Measurements from ENCODE around the gene MRPL23.

MRPL23 gene

DNA sequence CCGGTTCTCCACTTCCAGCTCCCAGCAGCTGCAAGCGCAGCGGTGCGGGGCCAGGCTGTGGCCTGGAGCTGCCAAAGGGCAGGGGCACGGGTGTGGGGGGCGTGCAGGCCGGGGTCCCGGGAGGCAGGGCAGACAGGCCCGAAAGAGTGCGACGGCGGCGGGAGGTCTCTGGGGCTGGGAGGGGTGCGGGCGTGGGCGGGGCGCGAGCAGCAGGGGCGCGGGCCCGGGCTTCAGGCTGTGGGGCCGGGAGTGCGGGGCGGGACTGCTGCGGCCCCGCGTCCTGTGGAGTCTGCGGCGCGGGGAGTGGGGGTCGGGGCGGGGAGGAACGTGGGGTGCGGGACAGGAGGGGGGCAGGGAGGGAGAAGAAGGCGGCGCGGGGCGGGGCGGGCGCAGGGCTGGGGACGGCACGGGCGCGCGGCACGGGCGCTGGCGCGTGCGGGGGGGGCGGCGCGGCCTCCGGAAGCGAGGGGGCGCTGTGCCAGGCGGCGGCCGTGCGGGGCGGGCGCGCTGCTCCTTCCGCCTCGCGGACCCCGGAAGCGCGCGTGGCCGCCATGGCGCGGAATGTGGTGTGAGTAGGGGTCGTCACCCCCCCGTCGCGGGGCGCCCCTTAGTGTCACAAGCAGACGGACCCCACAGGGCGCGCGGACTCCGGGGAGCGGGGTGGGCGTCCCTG, at the start of gene MRPL23:
Gene MRPL23, plus strand, starts transcription at position 521 of the 673 bp plus-strand sequence. Its CDS starts 31 bp downstream, at position 552.
- DNase-seq (ENCODE audit: low read depth) = no peak

- DNase-seq (ENCODE audit: low read depth) = no peak
Observed at GRCh38 chr11:1899090-1899489, 48.0 kb upstream of the MRPL23 start.

GRCh38 chr11:1899686-1900085, 47.4 kb upstream of the MRPL23 start:
- no peak for DNase-seq (ENCODE audit: low read depth)

DNA sequence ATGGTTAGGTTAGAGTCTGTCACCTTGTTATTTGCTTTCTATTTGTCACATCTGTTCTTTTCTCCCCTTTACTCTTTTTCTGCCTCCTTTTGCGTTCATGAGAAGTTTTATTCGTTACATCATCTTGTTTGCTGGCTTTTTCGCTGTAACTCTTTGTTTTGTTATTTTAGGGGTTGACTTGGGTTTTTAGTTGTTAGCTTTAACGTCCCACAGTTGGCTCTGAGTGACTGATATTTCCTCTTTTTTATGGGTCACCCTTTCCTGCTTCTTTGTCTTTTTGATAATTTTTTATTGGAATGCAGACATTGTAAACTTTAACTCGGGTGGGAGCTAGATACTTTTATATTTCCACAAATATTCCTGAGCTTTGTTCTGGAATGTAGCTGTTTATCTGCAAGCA, 41.0 kb upstream of the MRPL23 start:
- DNase-seq (ENCODE audit: low read depth) = no peak

DNA sequence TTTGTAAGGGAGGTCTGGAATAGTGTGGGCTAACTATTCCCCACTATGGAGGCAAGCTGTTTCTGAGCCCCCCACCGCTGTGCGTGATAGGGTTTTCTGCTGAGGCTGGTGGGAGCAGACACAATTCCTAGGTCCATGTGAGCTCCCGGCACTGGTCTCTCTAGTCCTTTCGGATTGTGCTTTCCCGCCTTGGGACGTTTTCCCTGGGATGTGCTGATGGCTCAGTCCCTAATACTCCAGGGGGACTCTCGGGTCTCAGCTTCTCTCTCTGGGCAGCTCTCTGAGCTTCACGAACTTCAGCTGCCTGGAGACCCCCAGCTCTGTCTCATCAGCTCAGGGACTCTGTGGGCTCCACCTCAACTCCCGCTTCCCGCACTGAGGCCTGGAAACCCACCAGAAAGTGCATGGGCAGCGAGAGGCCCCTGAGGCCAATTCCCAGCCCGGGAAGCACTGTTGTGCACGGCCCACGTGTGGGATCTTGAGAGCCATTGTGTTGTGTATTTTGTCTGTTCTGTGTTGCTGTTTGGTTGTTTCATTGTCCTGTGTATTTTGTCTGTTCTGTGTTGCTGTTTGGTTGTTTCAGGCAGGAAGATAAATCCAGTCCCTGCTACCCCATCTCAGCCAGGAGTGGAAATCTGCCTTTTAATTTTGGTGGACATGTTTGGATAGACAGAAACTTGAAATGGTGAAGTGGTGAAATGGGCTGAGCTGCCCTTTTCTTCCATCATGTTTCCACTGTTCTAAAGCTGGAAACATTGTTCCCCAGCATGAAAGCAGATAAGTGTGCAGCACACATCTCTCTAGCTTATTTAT, 40.3 kb upstream of the MRPL23 start:
- no peak for DNase-seq (ENCODE audit: low read depth)

GRCh38 chr11:1908618-1909017, 38.5 kb upstream of the MRPL23 start:
- DNase-seq (ENCODE audit: low read depth) = no peak

DNA sequence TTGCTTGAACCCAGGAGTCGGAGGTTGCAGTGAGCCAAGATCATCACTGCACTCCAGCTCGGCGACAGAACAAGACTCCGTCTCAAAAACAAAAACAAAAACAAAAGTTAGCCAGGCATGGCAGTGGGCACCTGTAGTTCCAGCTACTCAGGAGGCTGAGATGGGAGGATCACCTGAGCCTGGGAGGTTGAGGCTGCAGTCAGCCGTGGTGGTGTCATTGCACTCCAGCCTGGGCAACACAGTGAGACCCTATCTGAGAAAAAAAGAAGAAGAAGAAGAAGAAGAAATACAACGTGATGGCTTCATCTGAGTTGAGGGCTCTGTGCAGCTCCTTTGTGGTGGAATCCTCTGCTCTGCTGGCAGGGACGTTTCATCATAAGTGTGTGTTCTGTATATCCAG, 37.6 kb upstream of the MRPL23 start:
- DNase-seq (ENCODE audit: low read depth) = no peak

- no peak for DNase-seq (ENCODE audit: low read depth)
Observed at GRCh38 chr11:1912289-1912878, 34.7 kb upstream of the MRPL23 start.

DNA sequence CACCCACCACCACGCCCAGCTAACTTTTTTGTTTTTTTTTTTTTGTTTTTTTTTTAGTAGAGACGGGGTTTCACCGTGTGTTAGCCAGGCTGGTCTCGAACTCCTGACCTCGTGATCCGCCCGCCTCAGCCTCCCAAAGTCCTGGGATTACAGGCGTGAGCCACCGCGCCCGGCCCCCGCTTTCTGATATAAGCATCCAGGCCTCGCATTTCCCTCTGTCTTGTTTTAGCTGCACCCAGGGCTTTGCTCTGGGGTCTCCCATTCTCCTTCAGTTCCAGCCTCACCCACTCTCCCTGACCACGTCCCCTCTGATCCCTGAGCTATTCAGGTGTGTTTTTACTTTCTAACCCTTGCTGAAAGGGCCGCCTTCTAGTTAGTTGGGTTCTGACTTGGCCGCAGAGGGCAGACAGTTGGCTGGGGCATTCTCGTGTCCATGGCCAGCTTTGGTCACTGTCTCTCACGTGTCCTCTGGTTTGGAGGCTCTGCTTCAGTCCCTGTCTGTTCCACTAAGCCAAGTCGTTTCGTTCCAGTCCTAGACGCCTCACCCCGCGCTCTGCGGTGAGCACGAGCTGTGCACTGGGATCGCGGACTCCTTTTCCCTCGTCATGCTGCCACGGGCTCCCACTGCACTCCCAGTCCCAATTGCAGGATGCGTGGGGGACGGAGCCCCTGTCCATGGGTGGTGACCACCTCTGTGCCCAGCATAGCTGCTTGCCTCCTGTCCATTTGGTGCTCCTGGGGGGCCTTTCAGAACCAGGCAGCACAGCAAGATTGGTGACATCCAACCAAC, 33.7 kb upstream of the MRPL23 start:
- DNase-seq (ENCODE audit: low read depth) = no peak

DNA sequence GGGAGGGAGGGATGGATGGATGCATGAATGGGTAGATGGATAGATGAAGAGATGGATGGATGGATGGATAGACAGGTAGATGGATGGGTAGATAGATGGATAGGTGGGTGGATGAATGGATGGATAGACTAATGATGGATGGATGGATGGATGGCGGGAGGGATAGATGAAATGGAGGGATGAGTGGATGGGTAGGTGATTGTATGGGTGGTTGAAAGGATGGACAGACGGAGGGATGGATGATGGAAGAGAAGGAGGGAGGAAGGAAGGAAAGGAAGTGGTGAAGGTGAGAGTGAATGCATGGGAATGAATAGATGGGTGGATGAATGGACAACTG, 31.4 kb upstream of the MRPL23 start:
- no peak for DNase-seq (ENCODE audit: low read depth)

DNA sequence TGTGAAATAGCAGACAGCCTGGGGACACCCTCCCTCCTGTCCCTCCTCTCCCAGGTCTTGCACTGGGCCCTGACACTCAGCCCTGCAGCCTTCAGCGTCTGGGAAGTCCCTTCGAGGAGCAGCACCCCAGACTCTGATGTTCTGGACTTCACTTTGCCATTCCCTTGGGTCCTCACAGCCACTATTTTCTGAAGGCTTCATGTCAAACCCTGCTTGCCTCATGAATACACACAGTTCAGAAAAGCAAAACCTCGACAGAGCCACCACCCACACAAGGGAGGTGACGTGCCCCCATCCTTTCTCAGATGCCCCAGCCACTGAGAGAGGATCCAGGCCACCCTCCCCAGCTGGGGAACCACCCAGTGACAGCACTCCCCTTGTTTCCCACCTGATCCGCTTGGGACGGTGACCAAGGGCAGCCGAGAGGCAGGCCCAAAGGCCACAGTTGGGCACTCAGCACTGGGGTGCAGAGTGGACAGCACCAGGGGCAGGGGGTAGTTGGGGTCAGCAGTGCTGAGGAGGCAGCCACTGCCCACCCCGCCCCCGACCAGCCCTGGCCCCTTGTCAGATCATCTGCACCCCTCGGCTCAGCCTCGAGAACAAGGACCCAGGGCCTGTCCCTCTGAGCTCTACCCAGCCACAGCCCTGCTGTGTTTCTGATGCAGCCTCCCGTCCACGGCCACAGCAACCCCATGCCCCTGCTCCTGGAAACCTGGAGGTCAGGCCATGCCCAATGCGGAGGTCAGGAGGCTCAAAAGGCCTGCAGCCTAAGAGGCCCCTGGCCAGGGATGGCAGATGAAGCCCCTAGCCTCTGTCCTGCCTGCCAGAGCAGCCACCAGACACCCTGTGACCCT, 30.8 kb upstream of the MRPL23 start:
- no peak for DNase-seq (ENCODE audit: low read depth)

- DNase-seq (ENCODE audit: low read depth) = no peak
Observed at GRCh38 chr11:1916986-1917522, 30.1 kb upstream of the MRPL23 start.

DNA sequence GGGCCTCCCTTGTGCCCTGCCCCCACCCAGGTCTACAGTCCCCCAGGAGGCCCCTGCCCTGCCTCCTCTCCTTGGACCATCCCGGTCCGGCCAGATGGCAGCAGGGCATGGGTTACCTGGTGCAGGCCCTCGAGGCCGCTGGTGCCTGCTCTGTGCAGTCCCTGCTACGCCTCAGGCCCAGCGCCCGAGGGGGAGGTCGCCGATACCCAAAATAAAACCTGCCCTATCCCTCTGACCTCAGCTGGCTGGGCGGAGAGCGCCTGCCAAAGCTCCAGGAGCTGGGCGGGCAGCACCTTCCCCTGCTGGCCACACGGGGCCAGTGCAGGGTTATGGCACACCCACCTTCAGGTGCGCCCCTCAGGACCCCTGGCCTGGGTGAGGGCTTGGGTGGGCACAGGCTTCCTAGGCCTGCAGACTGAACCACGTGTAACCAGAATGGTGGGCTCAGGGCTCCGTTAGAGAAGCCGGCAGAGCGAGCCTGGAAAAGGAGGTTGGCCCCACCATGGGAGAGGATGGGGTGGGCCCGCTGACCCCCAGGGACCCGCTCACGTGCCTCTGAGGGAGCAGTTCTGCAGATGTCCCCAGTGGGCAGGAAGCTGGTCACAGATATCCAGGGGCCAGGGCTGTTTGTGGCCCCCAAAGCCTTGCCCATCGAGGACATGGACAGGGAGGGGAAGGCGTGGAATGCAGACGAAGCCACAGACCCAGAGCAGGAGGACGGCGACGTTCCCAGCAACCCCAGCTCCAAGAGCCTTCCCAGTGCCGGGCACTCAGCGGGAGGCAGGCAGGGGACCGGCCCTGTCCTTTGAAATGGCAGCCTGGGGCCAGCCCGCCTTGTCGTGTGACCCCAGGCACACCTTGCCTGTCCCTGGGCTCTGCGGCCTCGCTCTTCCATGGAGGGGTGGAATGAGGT, 29.4 kb upstream of the MRPL23 start:
- DNase-seq (ENCODE audit: low read depth) = no peak

DNA sequence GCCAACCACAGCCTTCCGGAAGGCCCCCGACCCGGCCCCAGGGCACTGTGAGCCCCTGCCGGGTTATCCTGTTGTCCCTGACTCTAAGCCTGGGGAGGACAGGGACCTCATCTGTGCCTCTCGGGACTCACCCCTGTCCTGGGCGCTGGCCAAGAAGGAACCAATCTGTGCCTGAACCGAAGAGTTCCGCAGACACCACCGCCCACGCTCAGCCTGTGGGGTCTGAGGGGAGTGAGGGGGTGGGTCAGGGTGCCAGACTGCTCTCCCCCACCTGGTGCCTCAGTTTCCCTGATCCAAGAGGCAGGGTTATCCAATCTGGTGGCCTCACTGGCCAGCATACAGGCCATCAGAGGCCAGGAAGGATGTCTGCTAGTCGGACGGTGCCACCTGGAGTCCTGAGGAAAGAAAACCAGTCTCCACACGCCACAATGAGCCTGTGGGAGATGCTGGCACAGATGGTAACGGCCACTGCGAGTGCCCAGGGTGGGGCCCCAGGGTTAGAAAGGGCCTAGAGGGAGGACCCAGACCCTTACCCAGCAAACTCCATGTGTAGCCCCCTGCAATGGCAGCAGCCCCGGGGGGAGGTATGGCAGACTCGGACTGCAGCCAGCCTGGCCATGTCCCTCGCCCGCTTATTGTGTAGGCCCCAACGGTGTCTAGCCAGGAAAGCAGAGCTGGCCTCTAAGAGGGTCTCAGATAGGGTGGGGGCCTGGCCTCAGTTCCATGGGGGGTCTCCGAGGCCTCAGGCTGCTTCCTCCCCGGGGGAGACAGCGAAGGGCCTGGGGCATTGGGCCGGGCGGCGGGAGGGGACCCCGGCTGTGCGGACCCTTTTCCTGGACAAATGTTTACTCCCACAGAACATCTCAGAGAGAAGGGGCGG, 28.5 kb upstream of the MRPL23 start:
- no peak for DNase-seq (ENCODE audit: low read depth)

- no peak for DNase-seq (ENCODE audit: low read depth)
Observed at GRCh38 chr11:1919391-1920127, 27.6 kb upstream of the MRPL23 start, which contains the start of gene TNNT3. TSS of gene TNNT3 (plus strand) at chr11:1919703. CDS start at chr11:1922875, 3,172 bp downstream.

DNA sequence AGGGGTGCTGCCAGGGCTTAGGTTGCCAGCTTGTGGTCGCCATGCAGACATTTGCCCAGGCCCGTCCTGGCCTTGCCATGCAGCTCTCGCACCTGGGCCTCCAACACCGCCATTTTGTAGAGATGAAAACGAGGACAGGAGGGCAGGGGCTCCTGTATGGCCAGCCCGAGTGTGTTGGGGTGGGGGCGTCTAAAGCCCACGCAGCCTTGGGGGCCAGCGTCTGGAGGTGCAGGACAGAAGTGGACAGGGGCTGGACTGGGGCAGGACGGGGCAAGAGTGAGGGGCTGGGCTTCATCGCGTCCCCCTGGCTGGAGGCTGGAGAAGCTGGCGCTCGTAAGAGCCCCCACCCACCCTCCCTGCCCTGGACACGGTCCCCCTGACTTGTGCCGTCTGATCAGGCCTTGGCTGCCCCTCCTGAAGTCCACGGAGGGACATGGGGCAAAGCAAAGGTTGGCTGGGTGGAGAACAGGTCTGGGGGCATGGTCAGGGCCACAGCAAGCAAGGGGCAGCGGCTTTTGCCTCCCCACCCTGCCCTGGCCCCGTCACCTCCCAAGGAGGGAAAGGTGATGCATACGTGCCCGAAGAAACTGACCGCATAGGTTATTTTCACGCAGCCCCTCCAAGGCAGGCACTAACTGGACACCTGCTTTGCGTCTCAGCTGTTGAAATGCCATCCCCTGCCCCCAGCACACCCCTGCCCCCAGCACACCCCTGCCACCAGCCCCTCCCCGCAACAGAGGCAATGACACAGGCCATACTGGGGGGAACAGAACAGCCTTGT, 26.8 kb upstream of the MRPL23 start:
- DNase-seq (ENCODE audit: low read depth) = no peak

DNA sequence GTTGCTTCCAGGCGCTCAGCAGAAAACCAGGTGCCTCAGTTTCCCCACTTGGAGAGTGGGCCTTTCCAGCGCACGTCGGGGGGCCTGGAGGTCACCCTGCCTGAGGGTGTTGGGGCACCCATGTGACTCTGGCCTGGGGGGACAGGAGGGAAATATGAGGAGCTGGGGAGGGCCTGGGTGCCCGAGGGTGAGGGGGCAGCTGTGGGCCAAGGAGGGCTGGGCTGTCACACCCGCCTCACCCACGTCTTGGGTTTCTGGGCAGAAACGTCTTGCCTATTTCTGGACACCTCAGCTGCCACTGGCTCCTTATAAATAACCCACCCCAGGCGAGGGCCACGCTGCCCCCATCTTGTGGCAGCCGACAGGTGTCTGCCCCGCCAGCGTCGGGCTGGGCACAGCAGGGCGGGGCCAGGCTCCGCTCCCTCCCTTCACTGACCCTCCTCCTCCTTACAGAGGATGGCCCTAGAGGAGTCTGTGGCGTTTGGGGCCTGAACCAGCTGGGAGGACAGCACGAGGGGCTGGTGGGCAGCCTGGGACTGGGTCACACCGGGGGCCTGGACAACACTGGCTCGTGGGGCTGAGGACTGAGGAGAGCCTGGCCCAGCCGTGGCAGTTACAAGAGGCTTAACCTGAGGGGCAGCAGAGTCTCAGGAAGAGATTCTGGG, 26.1 kb upstream of the MRPL23 start:
- no peak for DNase-seq (ENCODE audit: low read depth)

Measured in stimulated activated CD8-positive, alpha-beta memory T cell treated with anti-CD3 and anti-CD28 coated beads, Interleukin-12 subunit alpha, Interleukin-12 subunit beta, amount 100 ng/mL, for 4 hours (primary cell).